ENCODE data around the gene FBN1.

Gene FBN1

GRCh38 chr15:48652510-48653076 is 7.1 kb upstream of the FBN1 start:
- no peak for DNase-seq (ENCODE audit: low read depth)

DNA sequence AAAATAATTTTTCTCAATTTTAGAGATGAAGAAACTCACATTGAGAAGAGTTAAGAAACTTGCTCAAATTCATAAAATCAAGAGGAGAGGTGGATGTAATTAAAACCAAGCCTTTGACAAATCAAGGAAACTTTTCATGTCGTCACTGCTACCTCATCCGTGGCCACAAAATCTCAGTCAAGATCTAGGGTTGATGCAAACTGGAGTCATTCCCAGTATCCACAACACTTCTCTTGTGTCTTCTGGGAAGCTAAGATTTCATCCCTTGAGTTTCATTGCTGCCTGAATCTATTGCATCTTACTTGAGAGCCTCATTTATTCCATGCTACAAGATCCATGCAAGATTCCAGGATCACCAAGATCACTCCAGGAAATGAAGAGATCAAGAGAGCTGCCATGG is 5.4 kb upstream of the FBN1 start:
- DNase-seq (ENCODE audit: low read depth) = no peak

GRCh38 chr15:48647962-48648361 is 2.5 kb upstream of the FBN1 start:
- DNase-seq (ENCODE audit: low read depth) = no peak

GRCh38 chr15:48646331-48646730 is 822 bp upstream of the FBN1 start:
- DNase-seq (ENCODE audit: low read depth) = no peak

- no peak for DNase-seq (ENCODE audit: low read depth)
These were observed 517 bp downstream of the FBN1 start for GRCh38 chr15:48644827-48645557.

GRCh38 chr15:48644467-48644826 is 1.1 kb downstream of the FBN1 start:
- no peak for DNase-seq (ENCODE audit: low read depth)

DNA sequence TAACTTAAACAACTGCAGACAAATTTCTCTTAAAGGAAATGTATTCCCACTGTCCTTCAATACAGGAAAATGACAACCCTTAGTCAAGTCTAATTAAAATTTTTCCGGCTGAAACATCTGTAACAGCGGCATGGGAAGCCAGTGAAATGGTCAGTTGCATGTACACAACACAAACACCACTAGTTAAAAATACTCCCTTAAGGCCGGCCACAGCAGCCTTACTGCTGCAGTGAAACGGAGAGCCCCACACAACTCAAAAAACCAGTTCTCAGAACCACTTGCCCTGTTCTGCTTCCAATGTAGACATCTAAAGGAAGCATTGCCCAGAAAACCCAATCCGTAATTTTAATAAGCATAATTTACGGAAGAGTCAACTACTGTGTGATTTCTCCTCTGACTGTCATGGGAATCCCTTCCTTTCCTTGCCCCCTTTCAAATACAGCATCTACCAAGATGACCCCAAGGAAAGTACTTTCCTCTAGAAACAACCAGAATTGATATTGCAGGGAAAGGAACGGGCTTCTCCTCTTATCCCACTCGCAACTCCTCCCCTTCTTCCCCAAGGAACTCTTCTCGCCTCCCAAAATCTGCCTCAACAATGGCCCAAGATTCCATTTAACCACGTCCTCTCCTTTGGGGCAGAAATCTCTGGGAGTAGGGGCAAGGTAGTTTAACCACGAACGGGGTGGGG is 1.6 kb downstream of the FBN1 start:
- no peak for DNase-seq (ENCODE audit: low read depth)

DNA sequence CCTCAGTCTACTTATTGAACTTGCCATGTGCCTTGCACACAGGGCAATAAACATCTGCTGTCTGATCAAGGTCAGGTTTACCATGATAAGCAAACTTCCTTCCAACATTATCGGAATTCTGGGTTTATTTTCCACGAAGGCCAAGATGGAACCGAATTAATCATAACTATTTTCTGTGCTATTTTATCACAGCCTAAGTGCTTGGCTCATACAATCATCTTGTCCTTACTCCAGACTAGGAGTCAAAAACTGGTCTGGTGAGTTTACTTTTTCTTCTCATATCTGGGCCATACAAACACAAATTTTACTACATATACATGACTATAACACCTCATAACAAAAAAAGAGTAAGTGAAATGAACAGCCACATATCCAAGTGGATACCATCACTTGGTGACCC is 2.3 kb downstream of the FBN1 start:
- no peak for DNase-seq (ENCODE audit: low read depth)

- no peak for DNase-seq (ENCODE audit: low read depth)
These were observed 2.7 kb downstream of the FBN1 start for GRCh38 chr15:48642795-48643194.

DNA sequence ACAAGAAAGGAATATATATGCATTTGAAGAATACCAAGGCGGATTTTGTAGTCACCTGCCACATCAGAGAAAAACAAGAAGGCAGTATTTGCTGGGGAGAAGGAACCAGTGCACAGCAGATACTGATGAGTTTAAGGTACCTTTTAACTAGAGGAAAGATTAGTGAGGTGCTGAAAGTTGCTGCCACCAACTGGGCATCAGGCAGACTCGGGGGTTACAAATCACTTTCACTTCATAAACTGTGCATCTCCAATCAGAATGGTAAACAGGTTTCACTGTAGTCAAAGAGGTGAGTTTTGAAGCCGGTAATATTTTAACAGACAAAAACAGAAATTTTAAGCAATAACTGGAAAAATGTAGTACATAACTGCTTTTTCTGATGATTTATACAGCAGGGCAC is 4.1 kb downstream of the FBN1 start:
- DNase-seq (ENCODE audit: low read depth) = peak; percentile 57

DNA sequence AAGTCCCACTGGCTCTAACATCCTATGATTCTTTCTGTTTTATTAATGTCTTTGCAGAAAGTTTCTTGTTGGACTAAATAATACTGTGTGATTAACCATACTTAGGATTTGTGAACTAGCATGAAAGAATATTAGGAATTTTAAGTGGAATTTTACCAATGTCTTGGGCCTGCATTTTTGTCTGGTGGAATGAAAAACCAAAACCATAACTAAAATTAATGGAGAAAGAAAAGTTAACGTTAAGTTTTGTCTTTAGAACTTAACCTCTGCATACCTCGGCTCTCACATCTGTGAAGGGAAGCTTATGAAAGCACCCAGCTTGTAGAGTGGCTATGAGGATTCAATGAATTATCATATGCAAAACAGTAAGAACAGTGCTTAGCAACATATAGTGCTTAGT is 6.5 kb downstream of the FBN1 start:
- no peak for DNase-seq (ENCODE audit: low read depth)

GRCh38 chr15:48637639-48638038 is 7.9 kb downstream of the FBN1 start:
- DNase-seq (ENCODE audit: low read depth) = no peak

DNA sequence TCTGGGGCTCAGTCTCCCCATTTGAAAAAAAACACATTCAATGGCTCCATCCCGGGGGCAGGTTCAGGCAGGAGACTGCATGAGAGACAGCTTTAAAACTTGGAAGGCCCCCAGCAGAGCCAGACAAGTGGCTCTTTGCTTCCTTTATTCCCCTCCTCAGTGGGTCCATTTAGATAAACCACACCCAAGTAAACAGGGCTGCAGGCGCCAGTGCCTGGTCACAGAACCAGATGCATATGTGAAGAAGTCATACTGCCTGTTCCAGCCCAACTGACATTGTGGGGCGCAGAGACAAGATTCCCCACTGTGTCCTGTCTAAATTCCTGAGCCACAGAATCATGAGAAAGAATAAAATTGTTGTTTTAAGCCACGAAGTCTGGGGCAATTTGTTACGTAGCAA is 9.0 kb downstream of the FBN1 start:
- no peak for DNase-seq (ENCODE audit: low read depth)

- no peak for DNase-seq (ENCODE audit: low read depth)
These were observed 10.6 kb downstream of the FBN1 start for GRCh38 chr15:48634893-48635292.

- no peak for DNase-seq (ENCODE audit: low read depth)
These were observed 11.4 kb downstream of the FBN1 start for GRCh38 chr15:48634096-48634495.

GRCh38 chr15:48632651-48633050 is 12.9 kb downstream of the FBN1 start:
- no peak for DNase-seq (ENCODE audit: low read depth)

- no peak for DNase-seq (ENCODE audit: low read depth)
These were observed 14.2 kb downstream of the FBN1 start for GRCh38 chr15:48631176-48631770.

DNA sequence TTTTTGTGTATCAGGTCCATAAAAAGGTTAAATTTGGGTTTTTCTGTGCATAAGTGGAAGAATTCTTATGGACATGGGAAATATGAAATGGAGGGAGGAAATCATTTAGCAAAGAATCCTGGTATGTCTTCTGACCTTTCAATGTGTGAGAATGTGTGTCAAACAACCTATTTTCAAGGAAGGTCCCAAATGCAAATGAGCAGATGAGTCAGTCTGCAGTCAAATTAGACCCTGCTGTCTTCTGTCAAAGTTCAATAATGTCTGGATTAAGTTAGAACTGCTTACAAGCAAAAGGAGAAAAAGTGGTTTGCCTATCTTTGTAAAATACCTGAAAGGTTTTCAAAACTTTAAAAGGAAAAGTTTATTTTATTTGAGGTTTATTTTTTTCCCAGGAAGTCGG is 15.3 kb downstream of the FBN1 start:
- no peak for DNase-seq (ENCODE audit: low read depth)

- no peak for DNase-seq (ENCODE audit: low read depth)
These were observed 16.7 kb downstream of the FBN1 start for GRCh38 chr15:48628832-48629231.

- DNase-seq (ENCODE audit: low read depth) = peak; percentile 70
These were observed 18.1 kb downstream of the FBN1 start for GRCh38 chr15:48627260-48627940.

- no peak for DNase-seq (ENCODE audit: low read depth)
These were observed 20.4 kb downstream of the FBN1 start for GRCh38 chr15:48625126-48625525.

GRCh38 chr15:48624700-48625099 is 20.8 kb downstream of the FBN1 start:
- no peak for DNase-seq (ENCODE audit: low read depth)

DNA sequence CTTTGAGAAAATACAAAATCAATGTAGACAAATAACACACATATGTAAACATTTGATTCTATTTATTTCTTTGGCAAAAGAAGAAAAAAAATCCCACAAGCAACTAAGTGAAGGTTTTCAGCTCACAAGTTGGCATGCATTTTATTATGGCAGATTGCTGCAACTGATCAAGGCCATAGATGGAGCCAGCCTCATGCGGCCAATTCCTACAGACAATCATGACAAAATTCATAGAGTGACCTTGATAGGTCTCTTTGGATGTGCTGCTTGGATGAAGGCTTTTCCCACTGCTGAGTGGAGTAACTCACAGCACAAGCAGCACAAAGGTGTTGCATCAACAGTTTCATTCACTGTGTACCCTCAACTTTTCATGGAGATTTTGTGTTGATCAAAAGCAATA is 22.1 kb downstream of the FBN1 start:
- no peak for DNase-seq (ENCODE audit: low read depth)
